ENCODE results near the gene USP53. TPM values are rescaled to one million over a fixed set of nuclear protein-coding genes. Genes with fewer than 3 reads are reported as not detected.
"Not testable (repeated sequence)": the region's sequence is repeated elsewhere in the genome, so short reads cannot be mapped to it uniquely, and the experiment has no call there.

The USP53 gene
- polyA plus RNA-seq, 12 donors = 7.8 to 30.3 (median 13.2) TPM; not detected in 1

DNA sequence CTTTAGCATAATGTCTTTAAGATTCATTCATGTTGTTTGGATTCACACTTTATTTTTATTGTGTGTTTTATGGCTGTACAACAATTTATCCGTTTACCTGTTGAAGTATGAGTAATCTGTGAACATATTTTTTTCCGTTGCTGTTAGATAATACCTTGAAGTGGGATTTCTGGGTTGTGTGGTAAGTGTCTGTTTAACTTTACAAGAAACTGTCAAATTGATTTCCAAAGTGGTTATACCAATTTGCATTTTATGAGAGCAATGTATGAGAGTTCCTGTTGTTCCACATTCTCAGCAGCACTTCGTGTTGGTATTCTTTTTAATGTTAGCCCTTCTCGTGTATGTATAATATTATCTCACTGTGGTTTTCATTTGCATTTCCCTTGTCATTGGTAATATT is 53.6 kb downstream of the USP53 start:
- DNase-seq = no peak

DNA sequence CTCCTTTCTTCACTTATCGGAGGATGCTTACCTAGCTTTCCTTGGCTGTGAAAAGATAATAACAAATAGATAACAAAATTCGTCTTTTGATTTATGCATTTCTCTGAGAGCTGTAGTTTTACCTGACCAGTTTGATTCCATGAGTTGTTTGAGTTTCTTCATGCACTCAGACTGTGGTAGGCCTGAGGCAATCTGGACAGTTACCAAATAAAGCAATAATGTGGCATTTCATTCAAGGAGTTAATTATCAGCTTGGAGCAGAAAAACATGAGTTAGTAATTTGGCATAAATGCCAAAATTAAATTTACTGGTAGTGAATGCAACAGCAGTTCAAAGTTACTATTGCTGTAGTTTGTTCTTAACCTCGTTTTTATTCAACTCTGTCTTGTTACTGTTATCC is 56.0 kb downstream of the USP53 start:
- no peak for DNase-seq

DNA sequence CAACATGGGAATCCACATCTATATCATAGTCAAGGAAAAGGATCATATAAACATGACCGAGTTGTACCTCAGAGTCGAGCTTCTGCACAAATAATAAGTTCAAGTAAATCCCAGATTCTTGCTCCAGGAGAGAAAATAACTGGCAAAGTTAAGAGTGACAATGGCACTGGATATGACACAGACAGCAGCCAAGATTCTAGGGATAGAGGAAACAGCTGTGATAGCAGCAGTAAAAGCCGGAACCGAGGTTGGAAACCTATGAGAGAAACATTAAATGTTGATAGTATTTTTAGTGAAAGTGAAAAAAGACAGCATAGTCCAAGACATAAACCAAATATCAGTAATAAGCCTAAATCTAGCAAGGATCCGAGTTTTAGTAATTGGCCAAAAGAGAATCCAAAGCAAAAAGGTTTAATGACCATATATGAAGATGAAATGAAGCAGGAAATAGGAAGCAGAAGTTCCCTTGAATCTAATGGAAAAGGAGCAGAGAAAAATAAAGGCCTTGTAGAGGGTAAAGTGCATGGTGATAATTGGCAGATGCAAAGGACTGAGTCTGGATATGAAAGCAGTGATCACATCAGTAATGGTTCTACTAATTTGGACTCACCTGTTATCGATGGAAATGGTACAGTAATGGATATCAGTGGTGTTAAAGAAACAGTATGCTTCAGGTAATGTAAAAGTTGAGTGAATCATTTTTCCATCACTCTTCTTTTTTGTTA is 59.0 kb downstream of the USP53 start:
- DNase-seq = no peak

DNA sequence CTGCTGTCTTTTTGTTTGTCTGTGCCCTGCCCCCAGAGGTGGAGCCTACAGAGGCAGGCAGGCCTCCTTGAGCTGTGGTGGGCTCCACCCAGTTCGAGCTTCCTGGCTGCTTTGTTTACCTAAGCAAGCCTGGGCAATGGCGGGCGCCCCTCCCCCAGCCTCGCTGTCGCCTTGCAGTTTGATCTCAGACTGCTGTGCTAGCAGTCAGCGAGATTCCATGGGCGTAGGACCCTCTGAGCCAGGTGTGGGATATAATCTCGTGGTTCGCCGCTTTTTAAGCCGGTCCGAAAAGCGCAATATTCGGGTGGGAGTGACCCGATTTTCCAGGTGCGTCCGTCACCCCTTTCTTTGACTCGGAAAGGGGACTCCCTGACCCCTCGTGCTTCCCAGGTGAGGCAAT is 67.0 kb downstream of the USP53 start:
- DNase-seq = not testable (repeated sequence)

DNA sequence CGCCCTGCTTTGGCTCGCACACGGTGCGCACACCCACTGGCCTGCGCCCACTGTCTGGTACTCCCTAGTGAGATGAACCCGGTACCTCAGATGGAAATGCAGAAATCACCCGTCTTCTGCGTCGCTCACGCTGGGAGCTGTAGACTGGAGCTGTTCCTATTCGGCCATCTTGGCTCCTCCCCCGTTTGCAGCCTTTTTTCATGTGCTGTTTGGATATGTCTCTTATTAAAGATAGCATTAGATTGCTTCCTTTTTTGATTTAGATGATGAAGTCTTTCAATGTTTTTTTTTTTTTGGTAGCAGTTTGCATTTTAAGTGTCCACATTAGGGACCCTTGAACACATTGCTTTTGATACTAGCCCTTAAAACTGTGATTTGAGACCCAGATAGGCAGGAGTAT is 67.4 kb downstream of the USP53 start:
- not testable (repeated sequence) for DNase-seq

DNA sequence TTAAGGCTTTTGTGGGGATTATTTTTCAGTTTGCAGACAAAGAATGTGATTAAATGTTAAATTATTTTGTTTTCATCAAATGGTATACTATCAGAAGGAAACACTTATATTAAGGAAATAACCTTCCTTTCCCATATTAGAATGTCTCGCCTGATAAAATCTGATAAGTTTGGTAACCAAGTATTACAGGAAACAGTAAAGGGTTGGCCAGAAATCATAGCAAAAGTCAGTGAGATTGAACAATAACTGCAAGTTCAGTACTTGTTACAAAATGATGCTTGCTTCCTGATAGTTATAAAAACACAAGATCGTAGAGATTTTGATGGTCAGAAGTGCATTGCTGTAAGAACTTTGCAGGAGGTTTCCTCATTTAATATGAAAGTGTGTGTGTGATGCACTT is 68.9 kb downstream of the USP53 start:
- no peak for DNase-seq

DNA sequence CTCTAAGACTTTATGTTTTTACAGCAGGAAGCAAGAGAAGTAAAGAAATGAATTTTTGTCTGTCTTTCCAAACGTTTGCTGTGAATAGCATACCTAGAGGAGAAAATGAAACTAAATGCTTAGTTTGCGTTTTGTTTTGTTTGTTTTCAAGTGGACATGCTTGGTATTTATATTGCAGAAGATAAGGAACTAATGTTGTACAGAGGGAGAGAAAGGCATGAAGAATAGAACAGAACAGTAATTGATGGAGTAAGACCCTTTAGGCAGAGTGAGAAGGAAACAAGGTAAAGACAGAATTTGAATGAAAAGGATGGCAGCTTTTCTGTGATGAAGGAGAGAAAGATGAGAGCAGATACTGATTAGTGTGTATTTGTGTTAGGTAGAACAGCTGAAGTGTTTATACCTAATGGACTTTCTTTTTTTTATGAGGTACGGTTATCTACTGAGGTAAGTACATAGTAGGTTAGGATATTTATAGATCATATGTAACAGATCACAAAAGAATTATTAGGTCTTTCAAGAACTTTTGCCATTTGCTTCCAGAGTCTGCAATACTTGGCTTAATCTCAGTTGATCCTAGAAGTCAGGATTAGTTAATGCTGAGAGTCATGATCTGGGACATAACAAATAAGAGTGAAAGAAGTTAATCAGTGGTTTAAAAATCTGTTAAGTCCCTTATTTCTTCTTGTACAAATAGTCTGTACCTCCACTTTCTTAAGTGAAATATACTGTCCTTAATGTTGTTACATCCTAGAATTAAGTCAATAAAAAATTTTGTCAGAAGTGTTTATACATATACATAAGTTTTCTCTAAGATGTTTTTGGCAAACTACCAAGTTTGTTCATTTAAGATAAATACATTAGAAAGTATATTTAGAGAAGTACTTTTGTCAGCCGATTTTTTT is 72.6 kb downstream of the USP53 start:
- DNase-seq = no peak

DNA sequence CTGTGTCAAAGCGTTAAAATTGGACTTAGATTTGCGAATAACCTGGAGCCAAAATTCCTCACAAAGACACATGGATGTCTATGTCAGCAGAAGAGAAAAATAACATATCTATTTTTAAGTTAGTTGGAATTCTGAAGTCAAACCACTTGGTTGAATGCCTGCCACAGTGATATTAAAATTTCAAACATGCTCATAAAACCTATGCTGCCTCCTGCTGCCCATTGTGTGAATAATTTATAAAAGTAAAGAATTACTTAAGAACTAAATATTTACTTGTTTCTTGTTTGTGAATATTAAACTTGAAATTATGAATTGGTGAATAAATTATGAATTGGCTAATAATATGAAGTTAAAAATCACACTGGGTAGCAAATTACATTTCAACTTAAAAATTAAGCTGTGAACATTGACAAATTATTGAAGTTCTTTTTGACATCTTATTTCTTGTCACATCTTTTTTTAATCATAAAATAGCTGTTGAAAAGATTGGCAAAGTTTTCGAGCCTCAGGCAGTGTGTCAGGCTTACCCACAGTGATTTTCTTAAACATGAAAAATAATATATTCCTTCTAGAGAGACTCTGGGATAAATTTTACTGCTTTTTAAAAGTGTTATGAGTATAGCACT is 74.0 kb downstream of the USP53 start:
- DNase-seq = peak; percentile 57

DNA sequence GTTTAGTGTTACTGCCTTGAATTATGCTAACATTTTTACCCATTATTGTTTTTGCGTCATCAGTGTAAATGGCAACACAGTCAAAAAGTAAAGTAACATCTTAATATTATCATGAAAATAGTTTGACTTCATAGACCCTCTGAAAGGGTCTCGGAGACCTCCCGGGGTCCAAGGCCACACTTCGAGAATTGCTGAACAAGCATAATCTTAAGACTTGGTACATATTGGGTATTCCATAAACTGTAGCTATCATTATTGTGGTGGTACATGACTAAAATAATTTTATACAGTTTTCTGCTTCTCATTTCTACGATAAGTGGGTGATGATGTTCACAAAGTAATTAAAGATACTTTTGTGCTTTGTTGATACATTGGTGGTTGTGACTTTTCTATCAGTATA is 76.8 kb downstream of the USP53 start:
- DNase-seq = no peak

DNA sequence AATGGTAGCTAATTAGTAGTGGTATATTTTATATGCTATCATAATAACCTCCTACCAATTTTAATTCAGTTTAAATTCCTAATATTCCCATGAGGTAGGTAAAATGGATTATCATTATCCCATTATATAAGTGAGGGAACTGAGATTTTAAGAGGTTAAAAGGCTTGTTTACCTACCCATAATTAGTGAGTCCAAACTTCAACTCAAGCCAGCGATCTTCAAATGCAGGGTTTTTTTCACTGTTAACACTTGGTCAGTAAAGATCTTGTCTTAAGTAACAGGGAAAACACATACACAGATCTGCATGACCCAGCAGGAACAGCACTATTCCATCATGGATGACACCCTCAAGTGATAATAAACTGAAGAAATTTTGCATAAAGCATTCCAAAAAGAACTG is 78.1 kb downstream of the USP53 start:
- DNase-seq = no peak

DNA sequence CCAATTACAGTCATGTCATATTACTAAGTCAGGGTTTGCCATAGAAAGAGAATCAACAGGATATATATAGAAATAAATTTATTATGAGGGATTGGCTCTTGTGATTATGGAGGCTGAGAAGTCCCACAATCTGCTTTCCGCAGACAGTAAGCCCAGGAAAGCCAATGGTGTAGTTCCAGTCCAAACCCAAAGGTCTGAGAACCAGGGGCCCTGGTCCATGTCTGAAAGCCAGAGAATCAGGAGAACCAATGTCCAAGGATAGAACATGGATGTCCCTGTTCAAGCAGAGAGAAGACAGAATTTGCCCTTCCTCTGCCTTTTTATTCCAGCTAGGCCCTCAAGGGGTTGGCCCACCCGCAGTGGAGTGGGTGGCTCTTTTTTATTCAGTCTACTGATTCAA is 83.8 kb downstream of the USP53 start:
- DNase-seq = no peak

DNA sequence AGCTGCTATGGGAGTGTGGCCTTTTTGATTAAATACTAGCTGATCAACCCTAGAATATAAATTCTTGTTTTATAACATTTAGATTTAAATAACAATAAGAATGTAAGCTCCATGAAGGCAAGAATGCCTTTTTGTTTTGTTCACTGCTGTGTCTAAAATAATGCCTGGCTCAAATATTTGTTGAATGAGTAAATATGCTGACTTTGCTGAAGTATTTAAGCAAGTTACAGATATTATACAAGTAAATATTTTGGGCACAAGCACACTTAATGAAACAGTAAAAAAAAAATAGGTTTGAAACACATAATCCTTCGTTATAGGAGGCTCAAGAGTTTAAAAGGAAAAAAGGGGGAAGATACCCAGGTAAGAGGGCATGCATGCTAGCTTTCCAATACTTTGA is 85.3 kb downstream of the USP53 start:
- DNase-seq = no peak

DNA sequence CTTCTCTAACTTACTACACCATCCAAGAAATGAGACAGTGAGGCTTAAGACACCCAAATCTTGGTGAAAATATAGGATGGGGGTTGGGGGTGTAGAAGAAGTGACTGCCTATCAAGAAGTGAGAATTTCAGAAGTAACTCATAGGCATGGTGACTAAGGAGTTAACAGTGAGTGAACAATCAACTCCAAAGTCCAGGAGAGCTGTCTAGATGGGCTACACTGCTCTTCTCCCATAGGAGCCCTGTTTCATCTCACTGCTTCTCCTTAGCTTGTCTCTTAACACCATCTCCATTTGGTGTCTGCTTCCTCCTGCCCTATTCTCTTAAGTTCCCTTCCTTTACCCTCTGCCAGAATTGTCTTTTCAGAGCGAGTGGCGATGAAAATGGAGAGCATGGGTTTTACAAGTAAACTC is 86.8 kb downstream of the USP53 start:
- no peak for DNase-seq

DNA sequence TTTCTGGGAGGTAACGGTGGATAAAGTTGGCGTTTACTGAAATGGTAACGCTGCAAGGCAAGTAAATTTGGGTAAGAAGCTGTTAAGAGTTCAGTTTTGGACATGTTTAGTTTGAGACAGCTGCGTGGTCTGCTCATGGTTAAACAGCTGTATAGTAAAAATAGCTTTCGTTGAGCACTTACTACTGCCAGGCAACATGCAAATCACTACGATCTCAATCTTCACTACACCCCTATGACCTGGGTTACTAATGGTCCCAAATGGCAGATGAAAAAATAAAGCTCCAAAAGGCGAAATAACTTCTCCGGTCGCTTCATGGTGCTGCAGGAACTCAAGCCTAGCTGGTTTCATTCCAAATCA is 87.2 kb downstream of the USP53 start:
- DNase-seq = no peak

DNA sequence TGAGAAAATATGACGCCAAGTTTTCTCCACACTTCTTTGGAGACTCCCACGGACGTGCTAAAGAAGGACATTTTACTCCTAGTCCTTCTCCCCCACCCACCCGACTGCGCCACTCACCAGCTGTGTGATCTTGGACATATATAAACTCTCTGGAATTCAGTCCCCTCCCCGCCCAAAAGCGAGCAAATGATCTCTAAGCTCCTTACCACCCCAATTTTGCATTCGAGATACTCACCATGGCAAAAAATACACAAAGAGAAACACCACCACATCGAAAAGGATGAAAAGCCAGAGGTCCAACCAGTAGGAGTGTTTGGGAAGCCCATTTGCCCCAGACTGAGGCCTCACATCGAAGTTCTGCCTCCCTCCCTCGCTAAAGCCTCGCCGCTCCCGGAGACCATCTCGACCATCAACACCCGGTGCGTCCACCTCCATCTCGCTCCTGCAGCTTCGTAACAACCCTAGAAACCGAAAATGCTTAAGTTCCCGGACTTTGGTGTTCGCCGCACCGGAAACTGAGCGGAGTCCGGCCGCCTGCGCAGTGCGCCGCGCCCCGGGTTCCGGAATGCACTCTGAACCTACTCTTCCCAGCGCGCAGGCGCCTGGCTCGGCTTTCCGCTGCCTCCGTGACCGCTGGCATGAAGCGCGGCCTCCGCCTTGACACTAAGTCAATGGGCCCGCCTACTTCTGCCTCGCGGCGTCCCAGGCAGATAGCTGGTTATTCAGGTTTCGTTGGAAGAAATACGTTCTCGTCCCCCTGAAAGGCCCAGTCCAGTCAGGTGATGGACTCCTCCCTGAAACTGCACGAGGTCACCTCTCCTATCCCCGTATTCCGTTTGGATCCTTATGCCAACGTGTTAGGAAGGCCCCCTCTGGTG is 87.8 kb downstream of the USP53 start:
- peak; percentile 91 for DNase-seq

DNA sequence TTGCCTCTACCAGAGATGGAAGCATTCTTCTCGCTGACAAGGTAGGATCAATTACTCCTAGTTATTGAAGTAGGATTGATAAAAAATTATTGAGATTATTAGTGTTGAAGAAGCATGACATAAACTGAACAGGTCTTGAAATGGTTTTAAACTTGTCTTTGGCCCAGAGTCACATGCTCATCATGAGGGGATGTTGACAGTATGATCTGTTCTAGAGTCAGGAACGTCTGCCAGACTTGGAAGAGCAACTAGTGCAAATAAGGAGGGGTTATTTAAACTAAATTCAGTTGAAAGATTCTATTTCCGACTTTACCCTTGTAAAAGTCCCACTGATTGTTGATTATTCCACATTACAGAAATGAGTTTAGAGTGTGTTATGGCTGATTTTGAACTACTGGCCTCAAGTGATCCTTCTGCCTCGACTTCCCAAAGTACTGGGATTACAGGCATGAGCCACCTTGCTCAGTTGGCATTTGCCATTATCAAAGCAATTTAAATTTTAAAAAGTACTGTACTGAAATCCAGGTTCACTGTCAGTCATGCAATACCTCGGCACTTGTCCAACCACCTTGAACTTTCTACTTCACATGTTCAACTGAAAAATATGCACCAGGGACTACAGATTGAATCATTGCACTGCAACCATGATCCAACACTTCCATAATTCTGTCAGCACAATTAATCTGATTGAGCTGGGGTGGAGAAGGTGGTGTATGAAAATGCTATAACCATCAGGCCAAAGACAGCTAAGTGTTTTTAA is 89.7 kb downstream of the USP53 start:
- no peak for DNase-seq

DNA sequence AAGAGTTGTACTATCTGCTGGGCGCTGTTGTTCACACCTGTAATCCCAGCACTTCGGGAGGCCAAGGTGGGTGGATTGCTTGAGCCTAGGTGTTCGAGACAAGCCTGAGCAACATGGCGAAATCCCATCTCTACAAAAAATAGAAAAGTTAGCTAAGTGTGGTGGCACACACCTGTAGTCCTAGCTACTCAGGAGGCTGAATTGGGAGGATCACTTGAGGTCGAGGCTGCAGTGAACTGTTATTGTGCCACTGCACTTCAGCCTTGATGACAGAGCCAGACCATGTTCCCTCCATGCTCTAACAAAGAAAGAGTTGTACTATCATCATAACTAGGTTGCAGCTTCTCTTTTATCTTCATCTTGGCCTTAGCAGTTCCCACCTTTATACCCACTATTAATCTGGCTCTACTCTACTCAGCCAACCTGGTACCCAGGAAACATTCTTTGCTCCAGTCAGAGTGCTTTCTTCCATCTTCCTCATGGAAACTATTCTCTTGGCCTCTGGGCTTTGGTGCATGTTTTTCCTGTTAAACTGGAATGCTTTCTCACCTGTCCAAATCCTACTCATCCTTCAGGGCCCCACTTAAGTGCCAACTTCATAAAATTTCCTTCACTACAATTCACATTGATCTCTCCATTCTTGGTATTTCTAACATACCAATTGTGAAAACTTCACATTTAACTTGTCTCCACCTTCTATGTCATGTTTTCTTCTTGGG is 91.2 kb downstream of the USP53 start:
- no peak for DNase-seq

DNA sequence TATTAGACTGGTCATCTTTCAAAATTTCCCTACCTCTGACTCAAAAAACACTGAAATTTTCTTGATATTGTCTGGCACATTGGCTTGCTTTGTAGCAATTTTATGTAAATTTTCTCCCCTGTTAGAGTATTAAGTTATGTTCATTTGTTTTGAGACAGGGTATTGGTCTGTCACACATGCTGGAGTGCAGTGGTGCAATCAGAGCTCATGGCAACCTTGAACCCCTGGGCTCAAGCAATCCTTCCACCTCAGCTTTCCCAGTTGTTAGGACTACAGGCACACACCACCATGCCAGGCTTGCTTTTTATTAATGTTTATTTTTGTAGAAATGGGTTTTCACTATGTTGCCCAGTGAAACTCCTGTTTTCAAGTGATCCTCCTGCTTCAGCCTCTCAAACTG is 91.9 kb downstream of the USP53 start:
- DNase-seq = no peak

DNA sequence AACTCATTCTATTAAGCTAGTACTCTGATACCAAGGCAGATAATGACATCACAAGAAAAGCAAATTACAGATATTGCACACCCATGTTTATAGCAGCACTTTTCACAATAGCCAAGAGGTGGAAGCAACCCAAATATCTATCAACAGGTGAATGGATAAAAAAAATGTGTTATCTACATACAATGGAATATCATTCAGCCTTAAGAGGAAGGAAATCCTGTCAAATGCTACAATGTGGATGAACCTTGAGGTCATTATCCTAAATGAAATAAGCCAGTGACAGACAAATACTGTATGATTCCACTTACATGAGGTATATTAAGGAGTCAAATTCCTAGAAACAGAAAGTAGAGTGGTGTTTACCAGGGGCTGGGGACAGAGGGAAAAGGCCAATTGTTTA is 95.1 kb downstream of the USP53 start:
- no peak for DNase-seq

DNA sequence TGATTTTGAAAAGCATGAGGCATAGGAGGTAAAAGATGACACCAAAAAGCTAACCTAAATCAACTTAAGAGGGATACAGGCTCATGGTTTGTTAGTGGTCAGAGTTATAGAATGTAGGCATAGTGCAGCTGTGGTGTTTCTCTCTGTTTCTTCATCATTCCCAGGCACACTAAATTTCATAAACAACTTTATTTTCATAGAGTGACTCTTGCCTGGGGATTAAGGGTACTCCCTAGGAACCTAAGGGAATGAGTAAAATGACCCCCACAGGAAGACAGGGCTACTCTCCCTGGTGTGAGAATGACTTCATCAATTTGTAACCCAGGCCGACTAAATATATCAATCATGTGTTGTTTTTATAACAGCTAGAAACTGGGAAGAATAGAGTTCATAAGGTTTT is 98.3 kb downstream of the USP53 start:
- no peak for DNase-seq
